DND-41 (cell line): ENCODE results near the gene ATG101.

Experiments
- CTCF ChIP-seq: IDR thresholded peaks from 2 replicates; pipeline ENCODE4 v1.5.1; 2012; ENCODE audit warnings: borderline replicate concordance, low read length, moderate library complexity, mild to moderate bottlenecking; ENCODE audit not compliant: poor library complexity, severe bottlenecking; ENCODE audit errors: extremely low read depth
- EZH2 ChIP-seq: IDR thresholded peaks from 3 replicates; pipeline ENCODE4 v1.6.1; 2012; ENCODE audit warnings: borderline replicate concordance, low read depth, mild to moderate bottlenecking, moderate library complexity, low read length, inconsistent platforms; ENCODE audit not compliant: severe bottlenecking

DNA sequence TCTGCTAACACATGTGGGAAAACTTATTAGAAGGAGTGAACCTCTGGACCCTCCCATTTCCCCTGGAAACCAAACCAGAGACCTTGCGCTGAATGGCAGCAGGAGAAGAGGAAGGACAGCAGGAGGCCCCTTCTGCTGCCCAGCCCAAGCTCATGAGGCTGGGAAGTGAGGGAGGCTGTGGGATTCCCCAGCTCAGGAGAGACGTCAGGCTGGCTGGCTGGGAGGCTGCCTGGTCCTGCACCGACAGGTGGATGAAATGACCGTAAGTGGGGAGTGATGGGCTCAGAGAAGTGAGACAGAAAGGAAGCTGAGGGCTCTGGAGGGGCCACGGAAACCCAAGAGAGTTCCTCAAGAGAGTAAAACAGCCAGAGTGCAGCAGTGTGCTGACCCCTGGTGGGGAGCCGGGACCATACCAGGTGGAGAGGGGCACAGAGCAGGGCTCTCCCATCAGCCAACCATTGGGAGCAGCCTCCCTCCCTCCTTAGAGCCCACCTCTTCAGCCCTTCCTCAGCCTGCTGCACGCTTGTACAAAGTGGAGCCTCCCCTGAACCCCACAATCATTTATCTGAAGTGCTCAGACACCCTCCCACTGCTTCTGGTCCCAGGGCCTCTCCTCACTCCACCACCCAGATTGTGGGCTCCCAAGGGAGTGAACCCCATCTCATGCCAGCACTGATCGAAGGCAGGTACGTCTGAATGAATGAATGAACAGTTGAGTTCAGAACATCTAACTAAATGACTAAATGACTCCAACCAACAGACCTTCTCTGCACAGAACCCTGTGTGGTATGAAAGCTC lies 49.0 kb upstream of the ATG101 start:
- TF ChIP-seq CTCF: peak; percentile 87
- TF ChIP-seq EZH2: no peak
